ENCODE measurements around the gene RAB26.
"Not testable (repeated sequence)": the region's sequence is repeated elsewhere in the genome, so short reads cannot be mapped to it uniquely, and the experiment has no call there.

RAB26 gene

DNA sequence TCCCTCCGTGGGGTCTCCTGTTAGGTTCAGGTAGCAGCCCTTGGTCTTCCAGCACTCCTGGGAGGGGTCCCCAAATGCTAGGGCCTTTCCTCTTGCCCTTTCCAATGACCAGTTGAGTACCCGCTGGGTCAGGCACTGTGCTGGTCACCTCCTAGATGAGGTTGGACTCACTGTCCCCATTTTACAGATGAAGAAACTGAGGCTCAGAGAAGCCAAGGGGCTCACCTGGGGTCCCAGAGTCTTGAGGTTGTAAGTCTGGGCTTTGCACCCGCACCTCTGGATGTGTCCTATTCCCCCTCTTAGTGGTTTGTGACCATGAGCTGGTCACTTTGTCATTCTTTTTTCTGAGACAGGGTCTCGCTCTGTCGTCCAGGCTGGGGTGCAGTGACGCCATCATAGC is 49.3 kb downstream of the RAB26 start:
- no peak for DNase-seq (ENCODE audit: low read depth)

DNA sequence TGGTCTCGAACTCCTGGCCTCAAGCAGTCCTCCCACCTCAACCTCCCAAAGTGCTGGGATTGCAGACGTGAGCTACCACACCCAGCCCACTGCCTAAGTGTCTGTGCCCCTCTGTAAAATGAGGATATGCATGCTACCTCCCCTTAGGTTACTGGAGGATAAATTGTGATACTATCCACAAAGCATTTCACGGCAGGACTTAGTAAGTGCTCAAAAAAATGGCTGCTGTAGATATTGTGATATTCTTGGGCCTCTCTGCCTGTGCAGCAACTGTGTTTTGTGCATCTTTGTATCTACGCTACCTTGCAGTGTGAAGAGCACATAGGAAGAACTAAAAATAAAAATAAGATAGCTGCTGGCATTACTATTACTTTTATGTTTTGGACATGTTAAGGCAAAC is 49.9 kb downstream of the RAB26 start:
- DNase-seq (ENCODE audit: low read depth): no peak

DNA sequence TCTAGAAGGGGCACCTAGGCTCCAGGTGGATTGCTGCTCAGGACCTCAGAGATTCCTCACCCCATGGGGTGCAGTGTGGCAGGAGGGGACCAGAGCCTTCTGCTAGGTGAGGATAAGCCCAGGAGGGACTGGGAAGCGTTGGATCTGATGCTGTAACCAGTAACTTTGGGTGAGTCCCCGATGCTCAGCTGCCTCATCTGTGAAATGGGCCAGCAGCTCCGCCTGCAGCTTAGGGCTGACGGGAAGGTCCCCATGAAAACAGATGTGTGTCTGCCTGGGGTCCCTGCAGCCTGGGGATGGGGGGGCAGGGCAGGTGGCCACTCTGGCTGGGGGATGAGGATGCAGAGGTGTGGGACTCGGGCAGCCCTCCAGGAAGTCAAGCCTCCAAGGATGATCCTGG is 50.7 kb downstream of the RAB26 start:
- DNase-seq (ENCODE audit: low read depth): no peak

DNA sequence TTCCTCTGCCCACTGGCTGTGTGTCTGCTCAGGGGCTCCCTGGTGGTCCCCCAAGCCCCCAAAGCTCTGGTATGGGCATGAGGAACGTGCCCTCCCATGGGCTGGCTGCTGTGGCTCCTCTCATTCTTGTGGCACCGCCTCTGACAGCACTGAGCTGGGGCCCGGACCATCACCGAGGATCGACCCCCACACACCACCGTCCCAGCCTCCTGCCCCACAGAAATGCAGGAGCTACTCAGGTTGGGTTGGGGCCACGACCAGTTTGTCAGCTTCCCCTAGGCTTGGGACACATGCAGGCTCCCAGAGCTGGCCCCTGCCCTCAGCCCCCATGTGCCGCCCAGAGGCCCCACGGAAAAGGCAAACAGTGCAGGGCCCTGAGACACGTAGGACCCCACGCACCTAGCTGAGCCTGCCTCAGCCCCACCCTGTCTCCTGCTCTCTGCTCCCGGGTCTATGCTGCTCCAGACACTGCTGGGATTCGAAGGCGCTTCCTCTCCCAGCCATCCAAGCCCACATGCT is 51.3 kb downstream of the RAB26 start:
- DNase-seq (ENCODE audit: low read depth): no peak

DNA sequence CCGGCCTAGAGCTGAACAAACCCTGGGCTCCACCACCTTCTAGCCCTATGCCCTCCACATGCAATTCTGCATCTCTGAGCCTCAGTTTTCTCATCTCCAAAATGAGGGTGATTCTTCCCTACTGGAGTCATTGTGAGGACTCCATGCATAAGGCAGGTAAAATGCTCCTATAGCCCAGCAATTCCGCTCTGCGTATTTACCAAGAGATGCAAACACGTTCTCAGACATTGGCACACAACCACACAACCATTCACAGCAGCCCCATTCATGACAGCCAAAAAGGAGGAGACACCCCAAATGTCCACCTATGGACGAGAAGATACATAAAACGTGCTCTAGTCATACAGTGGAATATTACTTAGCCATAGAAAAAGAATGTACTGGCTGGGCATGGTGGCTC is 51.9 kb downstream of the RAB26 start:
- no peak for DNase-seq (ENCODE audit: low read depth)

DNA sequence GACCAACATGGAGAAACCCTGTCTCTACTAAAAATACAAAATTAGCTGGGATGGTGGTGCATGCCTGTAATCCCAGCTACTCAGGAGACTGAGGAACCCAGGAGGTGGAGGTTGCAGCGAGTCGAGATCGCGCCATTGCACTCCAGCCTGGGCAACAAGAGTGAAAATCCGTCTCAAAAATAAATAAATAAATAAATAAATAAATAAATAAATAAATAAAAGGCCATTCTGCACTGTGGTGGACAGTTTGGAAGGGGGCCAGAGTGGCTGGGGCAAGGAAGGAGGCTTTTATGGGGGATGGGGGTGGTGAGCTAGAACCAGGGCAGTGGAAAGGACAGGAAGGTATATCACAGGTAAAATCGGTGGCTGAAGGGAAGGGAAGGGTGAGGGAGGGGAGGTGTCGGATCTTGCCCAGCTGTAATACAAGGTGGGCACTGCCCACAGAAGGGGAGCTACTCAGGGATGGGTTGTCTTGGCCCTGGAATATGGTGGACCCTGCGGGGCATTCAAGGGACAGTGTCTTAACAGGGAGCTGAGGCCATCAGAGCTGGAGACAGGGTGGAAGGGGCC is 54.8 kb downstream of the RAB26 start:
- DNase-seq (ENCODE audit: low read depth): not testable (repeated sequence)
